ENCODE measurements around the gene AAK1. TPM values are rescaled to one million over a fixed set of nuclear protein-coding genes. Genes with fewer than 3 reads are reported as not detected.

The AAK1 gene
- total and polyA plus RNA-seq, 2 donors (not counting 3 experiments of a cell fraction or from before 2014, with no cell fraction given) = 31.0 to 127 TPM

- intact Hi-C loops (cut with micrococcal nuclease) = loop anchor here (2.0 kb wide), 1 partner anchor 32 kb away; no protein-coding TSS in a partner anchor
- TF ChIP-seq GATA2 (IDR thresholded peaks at IDR 0.05; ENCODE audit: insufficient read depth, insufficient read length, low read depth, low read length) (no peak), FOS (IDR thresholded peaks at IDR 0.05; ENCODE audit: borderline replicate concordance, insufficient read depth, low read length) (no peak), MAX (IDR thresholded peaks at IDR 0.05; ENCODE audit: insufficient read depth, insufficient read length) (no peak), POLR2AphosphoS5 (IDR thresholded peaks at IDR 0.05; ENCODE audit: insufficient read depth, low read depth, low read length) (no peak), MYC (IDR thresholded peaks at IDR 0.05; ENCODE audit: low read depth, low read length) (no peak), CTCF (IDR thresholded peaks at IDR 0.05; ENCODE audit: extremely low read depth in 1 of 2, insufficient read depth in 1 of 2, low read depth in 1 of 2, low read length in 2 of 2) (no peak), POLR2A (IDR thresholded peaks at IDR 0.05; ENCODE audit: low read depth, low read length) (no peak), EZH2 (IDR thresholded peaks at IDR 0.05; ENCODE audit: borderline replicate concordance, low read depth, low read length, severe bottlenecking) (no peak), JUN (IDR thresholded peaks at IDR 0.05; ENCODE audit: borderline replicate concordance, insufficient read depth, insufficient read length, low read depth) (no peak)
- H3K27ac ChIP-seq (ENCODE audit: insufficient read depth, low read depth, low read length) = peak overlapping the region; percentile 87
- FAIRE-seq (no peak), DNase-seq (ENCODE audit: low read depth, low spot score) (no peak)
- no peaks in the 10 kb centered on the region for H3K9me3 ChIP-seq (replicated peaks; ENCODE audit: control insufficient read depth, insufficient read depth, low read length)
- peaks cover 36% of the 10 kb centered on the region for H3K4me1 ChIP-seq (ENCODE audit: control insufficient read depth, extremely low read depth, insufficient read depth, low read length)
- H4K20me1 ChIP-seq (replicated peaks; ENCODE audit: control insufficient read depth, extremely low read depth, insufficient read depth, low read length) = no peaks in the 10 kb centered on the region
- no peaks in the 10 kb centered on the region for H3K36me3 ChIP-seq (ENCODE audit: control insufficient read depth in 2 of 2, extremely low read depth in 1 of 2, insufficient read depth in 2 of 2, low read length in 2 of 2)
- H3K4me2 ChIP-seq (ENCODE audit: insufficient read depth, low read length) = peak overlapping the region; percentile 56
- no TSS peak for BruUV-seq (replicated peaks)
- ChIA-PET CTCF (interaction anchor here (0.5 to 2.1 kb wide), 13 partner anchors 9 to 185 kb away, joined by 3 to 19 read pairs (median 5); partner anchors contain the start of gene AAK1), POLR2A (interaction anchor here (1.0 to 2.0 kb wide), 3 partner anchors 8 to 39 kb away, joined by 3 to 10 read pairs (median 5); partner anchors contain the start of gene AAK1)
- H3K27me3 ChIP-seq (ENCODE audit: control insufficient read depth in 2 of 2, insufficient read depth in 2 of 2, low read length in 2 of 2) = no peaks in the 10 kb centered on the region
- no peak overlapping the region for H2AFZ ChIP-seq (ENCODE audit: low read depth, low read length)
- H3K4me3 ChIP-seq (replicated peaks in 1 of 3; ENCODE audit: insufficient read depth in 1 of 3, low read depth in 1 of 3, low read length in 3 of 3) = no peak overlapping the region
- H3K9ac ChIP-seq (replicated peaks; ENCODE audit: extremely low read depth, insufficient read depth, low read length) = peak overlapping the region; percentile 65
- H3K79me2 ChIP-seq (ENCODE audit: control insufficient read depth, insufficient read depth, low read length) = no peaks in the 10 kb centered on the region
- H3K9me1 ChIP-seq (replicated peaks; ENCODE audit: control insufficient read depth, extremely low read depth, insufficient read depth, low read length) = no peaks in the 10 kb centered on the region
- dilution Hi-C loops (cut with MboI; ENCODE audit: extremely low pct_ligation_motif_present, low sequenced_read_pairs) = no loop called here
Measured at GRCh38 chr2:69682525-69682924, 39.0 kb upstream of the AAK1 start.

All from endothelial cell of umbilical vein (primary cell).